HG03558 (cell line): ENCODE measurements around the gene COL4A4.

Experiments
- ATAC-seq: cut with Tn5 transposase; IDR thresholded peaks from one replicate; pipeline ENCODE4 v1.9.1; 2021; ENCODE audit warnings: moderate number of reproducible peaks; ENCODE audit not compliant: unreplicated experiment; ENCODE audit errors: extremely low read depth

COL4A4 gene

GRCh38 chr2:227163485-227163997 lies 464 bp downstream of the COL4A4 start:
- ATAC-seq: peak; percentile 46

- no peak for ATAC-seq
Measured at GRCh38 chr2:227161947-227162346, 2.1 kb downstream of the COL4A4 start.

GRCh38 chr2:227160164-227160563 lies 3.8 kb downstream of the COL4A4 start:
- no peak for ATAC-seq

- no peak for ATAC-seq
Measured at GRCh38 chr2:227154986-227155774, 8.8 kb downstream of the COL4A4 start.

GRCh38 chr2:227153758-227154486 lies 10.1 kb downstream of the COL4A4 start:
- no peak for ATAC-seq

GRCh38 chr2:227153307-227153706 lies 10.7 kb downstream of the COL4A4 start:
- no peak for ATAC-seq

- ATAC-seq: no peak
Measured at GRCh38 chr2:227152093-227152766, 11.8 kb downstream of the COL4A4 start.

- no peak for ATAC-seq
Measured at GRCh38 chr2:227150222-227150936, 13.6 kb downstream of the COL4A4 start.

GRCh38 chr2:227148106-227148505 lies 15.9 kb downstream of the COL4A4 start:
- no peak for ATAC-seq

- no peak for ATAC-seq
Measured at GRCh38 chr2:227147023-227147422, 17.0 kb downstream of the COL4A4 start.

GRCh38 chr2:227146456-227146855 lies 17.5 kb downstream of the COL4A4 start:
- ATAC-seq: no peak

GRCh38 chr2:227143895-227144294 lies 20.1 kb downstream of the COL4A4 start:
- ATAC-seq: no peak

- no peak for ATAC-seq
Measured at GRCh38 chr2:227141301-227141700, 22.7 kb downstream of the COL4A4 start.

GRCh38 chr2:227134591-227134990 lies 29.4 kb downstream of the COL4A4 start:
- no peak for ATAC-seq

- ATAC-seq: no peak
Measured at GRCh38 chr2:227132986-227133385, 31.0 kb downstream of the COL4A4 start.

GRCh38 chr2:227130636-227131035 lies 33.4 kb downstream of the COL4A4 start:
- no peak for ATAC-seq

- ATAC-seq: no peak
Measured at GRCh38 chr2:227127201-227127600, 36.8 kb downstream of the COL4A4 start.

GRCh38 chr2:227125506-227125905 lies 38.5 kb downstream of the COL4A4 start:
- ATAC-seq: no peak

- no peak for ATAC-seq
Measured at GRCh38 chr2:227124811-227125210, 39.2 kb downstream of the COL4A4 start.

GRCh38 chr2:227123697-227124096 lies 40.3 kb downstream of the COL4A4 start:
- ATAC-seq: no peak
